ENCODE measurements around the gene ZNF785.

The ZNF785 gene

DNA sequence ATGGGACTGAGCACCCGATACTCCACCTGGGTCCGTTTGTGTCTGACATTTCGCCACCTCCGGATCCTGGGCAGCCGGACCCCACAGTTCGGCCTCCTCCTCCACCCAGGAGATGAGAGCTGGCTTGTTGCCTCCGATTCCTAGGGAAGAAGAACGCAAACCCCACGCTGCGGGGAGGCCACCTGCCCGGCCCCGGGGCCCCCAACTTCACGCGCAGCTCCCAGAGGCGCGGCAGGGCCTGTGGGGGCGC, 27.9 kb downstream of the ZNF785 start:
- TF ChIP-seq, protein P1, sequence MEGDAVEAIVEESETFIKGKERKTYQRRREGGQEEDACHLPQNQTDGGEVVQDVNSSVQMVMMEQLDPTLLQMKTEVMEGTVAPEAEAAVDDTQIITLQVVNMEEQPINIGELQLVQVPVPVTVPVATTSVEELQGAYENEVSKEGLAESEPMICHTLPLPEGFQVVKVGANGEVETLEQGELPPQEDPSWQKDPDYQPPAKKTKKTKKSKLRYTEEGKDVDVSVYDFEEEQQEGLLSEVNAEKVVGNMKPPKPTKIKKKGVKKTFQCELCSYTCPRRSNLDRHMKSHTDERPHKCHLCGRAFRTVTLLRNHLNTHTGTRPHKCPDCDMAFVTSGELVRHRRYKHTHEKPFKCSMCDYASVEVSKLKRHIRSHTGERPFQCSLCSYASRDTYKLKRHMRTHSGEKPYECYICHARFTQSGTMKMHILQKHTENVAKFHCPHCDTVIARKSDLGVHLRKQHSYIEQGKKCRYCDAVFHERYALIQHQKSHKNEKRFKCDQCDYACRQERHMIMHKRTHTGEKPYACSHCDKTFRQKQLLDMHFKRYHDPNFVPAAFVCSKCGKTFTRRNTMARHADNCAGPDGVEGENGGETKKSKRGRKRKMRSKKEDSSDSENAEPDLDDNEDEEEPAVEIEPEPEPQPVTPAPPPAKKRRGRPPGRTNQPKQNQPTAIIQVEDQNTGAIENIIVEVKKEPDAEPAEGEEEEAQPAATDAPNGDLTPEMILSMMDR (conservative IDR thresholded peaks at IDR 0.05; ENCODE audit: low read depth, low read length): no peak
- DNase-seq (ENCODE audit: low read depth): no peak
- peak overlapping the region; percentile 80 for H3K4me3 ChIP-seq (ENCODE audit: low read length)

DNA sequence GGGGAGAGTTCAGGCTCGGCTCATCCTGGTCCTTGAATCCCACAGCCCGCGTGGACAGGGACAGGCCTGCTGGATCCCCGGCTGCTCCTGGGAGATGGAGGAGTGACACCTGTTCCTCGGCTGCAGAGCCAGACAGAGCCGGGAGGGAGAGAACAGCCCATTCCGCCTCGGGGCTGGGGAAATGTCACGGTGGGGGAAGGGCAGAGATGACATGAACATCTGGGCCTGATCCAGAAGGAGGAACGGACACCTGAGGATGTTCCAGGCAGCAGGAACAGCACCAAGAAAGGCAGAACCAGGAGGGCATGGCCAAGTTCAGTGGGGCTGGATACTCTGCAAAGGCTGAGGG, 29.4 kb downstream of the ZNF785 start:
- DNase-seq (ENCODE audit: low read depth): no peak
- TF ChIP-seq, protein P1 (conservative IDR thresholded peaks at IDR 0.05; ENCODE audit: low read depth, low read length): no peak
- H3K4me3 ChIP-seq (ENCODE audit: low read length): no peak overlapping the region

DNA sequence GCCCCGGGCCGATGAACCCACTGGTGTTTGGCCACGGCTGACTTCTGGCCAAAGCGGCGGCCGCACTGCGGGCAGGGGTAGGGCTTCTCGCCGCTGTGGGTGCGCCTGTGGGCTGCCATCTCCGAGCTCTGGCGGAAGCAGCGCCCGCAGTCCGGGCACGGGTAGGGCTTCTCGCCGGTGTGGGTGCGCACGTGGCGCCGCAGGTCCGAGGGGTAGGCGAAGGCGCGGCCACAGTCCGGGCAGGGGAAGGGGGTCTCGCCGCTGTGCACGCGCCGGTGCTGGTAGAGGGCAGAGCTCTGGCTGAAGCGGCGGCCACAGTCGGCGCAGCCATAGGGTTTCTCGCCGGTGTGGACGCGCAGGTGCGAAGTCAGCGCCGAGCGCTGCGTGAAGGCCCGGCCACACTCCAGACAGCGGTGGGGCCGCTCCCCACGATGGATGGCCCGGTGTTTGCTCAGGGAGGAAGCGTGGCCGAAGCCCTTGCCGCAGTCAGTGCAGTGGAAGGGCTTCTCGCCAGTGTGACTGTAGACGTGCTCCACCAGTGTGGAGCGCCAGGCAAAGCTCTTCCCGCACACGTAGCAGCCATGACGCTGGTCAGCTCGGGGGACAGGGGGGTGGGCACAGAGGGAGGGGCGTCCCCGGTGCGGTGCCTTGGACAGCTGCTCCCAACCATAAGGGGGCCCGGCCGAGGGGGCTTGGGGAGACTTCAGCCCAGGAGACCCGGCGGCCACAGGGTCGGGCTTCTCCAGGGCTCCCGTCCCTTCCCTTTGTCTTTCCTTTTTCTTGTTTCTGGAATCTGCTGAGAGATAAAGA, 30.0 kb downstream of the ZNF785 start:
- no peak overlapping the region for H3K4me3 ChIP-seq (ENCODE audit: low read length)
- TF ChIP-seq, protein P1 (conservative IDR thresholded peaks at IDR 0.05; ENCODE audit: low read depth, low read length): no peak
- no peak for DNase-seq (ENCODE audit: low read depth)

DNA sequence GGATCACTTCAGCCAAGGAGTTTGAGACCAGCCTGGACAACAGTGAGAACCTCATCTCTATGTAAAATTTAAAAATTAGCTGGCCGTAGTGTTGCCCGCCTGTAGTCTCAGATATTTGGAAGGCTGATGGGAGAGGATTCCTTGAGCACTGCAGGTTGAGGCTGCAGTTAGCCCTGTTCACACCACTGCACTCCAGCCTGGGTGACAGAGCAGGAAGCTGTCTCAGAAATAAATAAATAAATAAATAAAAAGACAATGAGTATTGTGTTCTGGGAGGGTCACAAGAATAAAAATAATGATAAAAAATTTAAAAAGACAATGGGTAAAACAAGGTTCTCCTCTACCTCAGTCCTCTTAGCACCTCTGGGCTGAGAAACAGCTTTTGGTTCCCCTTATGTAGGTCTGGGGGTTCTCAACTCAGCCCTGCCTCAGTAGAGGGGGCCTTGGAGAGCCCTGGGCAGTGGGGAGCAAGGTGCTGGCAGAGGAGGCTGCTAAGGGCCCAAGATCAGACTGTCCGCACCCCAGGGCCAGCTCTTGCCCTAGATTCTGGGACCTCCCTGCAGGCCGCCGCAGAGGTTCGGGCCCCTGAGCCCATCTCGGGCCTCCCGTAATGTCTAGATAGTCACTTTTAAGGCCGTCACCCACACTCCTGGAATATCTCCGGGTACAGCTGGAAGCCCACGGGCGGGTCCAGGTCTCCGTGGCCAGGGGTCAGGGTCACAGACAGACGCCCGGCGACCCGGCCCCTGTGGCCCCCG, 30.8 kb downstream of the ZNF785 start:
- TF ChIP-seq, protein P1 (conservative IDR thresholded peaks at IDR 0.05; ENCODE audit: low read depth, low read length): no peak

DNA sequence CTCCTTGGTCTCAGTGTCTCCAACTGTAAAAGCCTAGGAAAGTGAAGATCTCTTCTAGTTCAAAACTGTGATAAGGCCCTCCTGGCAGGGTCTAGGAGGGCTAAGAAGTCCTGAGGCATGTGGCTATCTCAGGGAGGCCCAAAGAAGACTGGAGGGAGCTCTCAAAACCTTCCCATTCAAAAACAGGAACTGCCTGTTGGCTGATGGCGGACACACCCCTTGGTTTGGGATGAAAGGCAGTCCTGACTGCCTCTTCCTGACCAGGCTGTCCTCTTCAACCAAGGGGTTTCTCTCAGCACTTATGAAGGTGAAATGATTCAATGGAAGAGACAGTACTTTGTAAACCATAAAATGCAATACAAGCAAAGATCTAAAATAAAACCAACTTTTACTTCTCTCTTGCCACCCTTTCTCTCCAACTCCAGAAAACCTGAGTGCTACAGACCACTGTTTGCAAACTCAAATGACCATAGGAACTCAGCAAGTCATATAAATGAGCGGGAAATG, 32.1 kb downstream of the ZNF785 start:
- no peak overlapping the region for H3K4me3 ChIP-seq (ENCODE audit: low read length)
- TF ChIP-seq, protein P1 (conservative IDR thresholded peaks at IDR 0.05; ENCODE audit: low read depth, low read length): no peak
- DNase-seq (ENCODE audit: low read depth): no peak

More for the DNA sequence above, 30.8 kb downstream of the ZNF785 start:
- H3K4me3 ChIP-seq (ENCODE audit: low read length): no peak overlapping the region
- DNase-seq (ENCODE audit: low read depth): no peak

DNA sequence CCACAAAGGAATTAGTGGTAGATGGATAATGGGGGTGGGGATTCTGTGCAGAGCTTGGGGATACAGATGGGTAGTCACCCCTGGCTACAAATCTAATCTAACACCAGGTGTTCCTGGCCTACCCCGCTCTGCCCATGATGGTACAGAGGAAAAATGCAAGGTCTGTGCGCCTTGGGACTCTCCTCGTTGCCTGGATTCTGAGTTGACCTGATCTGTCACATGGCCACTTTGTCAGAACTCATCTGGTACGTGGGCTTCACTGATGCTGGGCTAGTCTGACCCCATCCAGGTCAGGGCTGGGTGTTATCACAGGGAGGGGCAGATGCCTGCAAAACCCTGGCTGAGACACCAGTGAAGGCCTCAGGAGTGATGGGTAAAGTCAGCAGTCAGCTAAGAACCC, 32.5 kb downstream of the ZNF785 start:
- TF ChIP-seq, protein P1 (conservative IDR thresholded peaks at IDR 0.05; ENCODE audit: low read depth, low read length): no peak

DNA sequence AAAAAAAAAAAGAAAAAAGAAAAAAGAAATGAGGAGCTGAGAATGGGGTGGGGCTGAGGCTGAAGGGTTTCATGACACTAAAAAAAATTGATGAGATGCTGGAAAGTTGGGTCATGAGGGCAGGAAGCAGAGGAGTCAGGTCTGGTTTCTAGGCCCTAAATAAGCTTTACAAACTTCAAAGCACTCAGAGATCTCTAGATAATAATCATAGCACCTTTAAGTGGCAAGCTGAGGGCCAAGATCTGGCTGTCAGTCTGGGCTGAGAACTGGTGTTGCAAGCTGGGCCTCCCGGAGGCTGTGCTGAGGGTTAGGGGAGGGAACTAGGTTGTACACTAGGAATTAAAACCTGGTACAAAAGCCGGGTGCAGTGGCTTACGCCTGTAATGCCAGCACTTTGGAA, 33.7 kb downstream of the ZNF785 start:
- TF ChIP-seq, protein P1 (conservative IDR thresholded peaks at IDR 0.05; ENCODE audit: low read depth, low read length): no peak
- H3K4me3 ChIP-seq (ENCODE audit: low read length): no peak overlapping the region
- no peak for DNase-seq (ENCODE audit: low read depth)

More for the DNA sequence above, 32.5 kb downstream of the ZNF785 start:
- H3K4me3 ChIP-seq (ENCODE audit: low read length): no peak overlapping the region
- DNase-seq (ENCODE audit: low read depth): no peak

Data from retinal pigment epithelial cell (primary cell).